ENCODE results near the gene ACLY. TPM values are rescaled to one million over a fixed set of nuclear protein-coding genes. Genes with fewer than 3 reads are reported as not detected.

The ACLY gene
- total and polyA plus RNA-seq, 2 experiments from 2014 or later = 101 to 157 TPM

- no peak overlapping the region for H3K27ac ChIP-seq
- H3K4me2 ChIP-seq = no peak overlapping the region
- no peaks in the 10 kb centered on the region for H3K4me1 ChIP-seq (ENCODE audit: insufficient read depth)
- no peaks in the 10 kb centered on the region for H3K36me3 ChIP-seq (replicated peaks; ENCODE audit: insufficient read depth, low read depth)
- H3K27me3 ChIP-seq = no peaks in the 10 kb centered on the region
- H3K79me2 ChIP-seq = no peaks in the 10 kb centered on the region
- no peak overlapping the region for H2AFZ ChIP-seq
- TF ChIP-seq CTCF (IDR thresholded peaks at IDR 0.05; ENCODE audit: poor library complexity) (no peak), EZH2phosphoT487 (IDR thresholded peaks at IDR 0.05; ENCODE audit: low read depth, severe bottlenecking, unreplicated experiment) (no peak), EZH2 (IDR thresholded peaks at IDR 0.05; ENCODE audit: borderline replicate concordance) (no peak)
- no peaks in the 10 kb centered on the region for H4K20me1 ChIP-seq (ENCODE audit: insufficient read depth, poor library complexity, severe bottlenecking)
- no peak for DNase-seq (ENCODE audit: low spot score)
- whole genome bisulfite sequencing (ENCODE audit: low lambda C conversion rate, missing lambda C conversion rate) = 93% methylated on average over 5 of the region's 5 CpGs
- no peak overlapping the region for H3K4me3 ChIP-seq
- no peaks in the 10 kb centered on the region for H3K9me3 ChIP-seq (ENCODE audit: low read depth)
- no peaks in the 10 kb centered on the region for H3K9me2 ChIP-seq (replicated peaks; ENCODE audit: insufficient read depth)
Measured at GRCh38 chr17:41941168-41941567, 22.4 kb upstream of the ACLY start.

GRCh38 chr17:41939693-41940090 lies 20.9 kb upstream of the ACLY start:
- Histone ChIP-seq H3K79me2 (no peaks in the 10 kb centered on the region), H4K20me1 (ENCODE audit: insufficient read depth, poor library complexity, severe bottlenecking) (no peaks in the 10 kb centered on the region), H3K4me3 (no peak overlapping the region), H2AFZ (no peak overlapping the region), H3K9me2 (replicated peaks; ENCODE audit: insufficient read depth) (no peaks in the 10 kb centered on the region), H3K9me3 (ENCODE audit: low read depth) (no peaks in the 10 kb centered on the region), H3K4me2 (no peak overlapping the region), H3K27me3 (no peaks in the 10 kb centered on the region), H3K4me1 (ENCODE audit: insufficient read depth) (no peaks in the 10 kb centered on the region), H3K27ac (no peak overlapping the region), H3K36me3 (replicated peaks; ENCODE audit: insufficient read depth, low read depth) (no peaks in the 10 kb centered on the region)
- 90% methylated on average over 6 of the region's 6 CpGs for WGBS (ENCODE audit: low lambda C conversion rate, missing lambda C conversion rate)
- TF ChIP-seq EZH2phosphoT487 (IDR thresholded peaks at IDR 0.05; ENCODE audit: low read depth, severe bottlenecking, unreplicated experiment) (no peak), EZH2 (IDR thresholded peaks at IDR 0.05; ENCODE audit: borderline replicate concordance) (no peak), CTCF (IDR thresholded peaks at IDR 0.05; ENCODE audit: poor library complexity) (no peak)
- DNase-seq (ENCODE audit: low spot score) = no peak

GRCh38 chr17:41939044-41939692 lies 20.4 kb upstream of the ACLY start:
- Histone ChIP-seq H3K36me3 (replicated peaks; ENCODE audit: insufficient read depth, low read depth) (no peaks in the 10 kb centered on the region), H3K9me2 (replicated peaks; ENCODE audit: insufficient read depth) (no peaks in the 10 kb centered on the region), H4K20me1 (ENCODE audit: insufficient read depth, poor library complexity, severe bottlenecking) (no peaks in the 10 kb centered on the region), H3K4me1 (ENCODE audit: insufficient read depth) (no peaks in the 10 kb centered on the region), H3K27ac (no peak overlapping the region), H3K27me3 (no peaks in the 10 kb centered on the region), H3K4me3 (no peak overlapping the region), H3K4me2 (no peak overlapping the region), H2AFZ (no peak overlapping the region), H3K79me2 (no peaks in the 10 kb centered on the region), H3K9me3 (ENCODE audit: low read depth) (no peaks in the 10 kb centered on the region)
- TF ChIP-seq EZH2 (IDR thresholded peaks at IDR 0.05; ENCODE audit: borderline replicate concordance) (no peak), EZH2phosphoT487 (IDR thresholded peaks at IDR 0.05; ENCODE audit: low read depth, severe bottlenecking, unreplicated experiment) (no peak), CTCF (IDR thresholded peaks at IDR 0.05; ENCODE audit: poor library complexity) (no peak)
- no peak for DNase-seq (ENCODE audit: low spot score)
- 84% methylated on average over 4 of the region's 4 CpGs for WGBS (ENCODE audit: low lambda C conversion rate, missing lambda C conversion rate)
